GM12878 (cell line): Measurements from ENCODE around the gene PRKAG2. TPM values are rescaled to one million over a fixed set of nuclear protein-coding genes. Genes with fewer than 3 reads are reported as not detected.

Experiments
- EGR1 ChIP-seq, 2 experiments: IDR thresholded peaks; 1 replicate in 1 of 2; 2 replicates in 1 of 2; pipeline ENCODE4 v1.6.1; 2011 to 2012; ENCODE audit warnings: low read depth in 2 of 2, low read length in 2 of 2, borderline replicate concordance in 1 of 2, mild to moderate bottlenecking in 1 of 2, moderate library complexity in 1 of 2
- HCFC1 ChIP-seq: fragments of 150-350 bp; IDR thresholded peaks from 2 replicates; pipeline ENCODE4 v1.6.1; 2014; ENCODE audit warnings: low read length
- IRF4 ChIP-seq: IDR thresholded peaks from 2 replicates; pipeline ENCODE4 v1.6.1; 2011; ENCODE audit warnings: low read depth, low read length
- SIX5 ChIP-seq: IDR thresholded peaks from 2 replicates; pipeline ENCODE4 v1.6.1; 2011; ENCODE audit warnings: mild to moderate bottlenecking, low read depth, low read length, moderate library complexity; ENCODE audit not compliant: severe bottlenecking
- TCF3 ChIP-seq: IDR thresholded peaks from 2 replicates; pipeline ENCODE4 v1.6.1; 2012; ENCODE audit warnings: low read depth, mild to moderate bottlenecking, low read length, borderline replicate concordance; ENCODE audit not compliant: insufficient read depth
- polyA plus RNA-seq, 11 experiments: library from polyadenylated mRNA; depleted of rRNA in 4 of 11; unstranded in 6 of 11; stranded (reverse) in 5 of 11; fragments of >200 nt; fragmentation: Nextera tagmentation in 4 of 11; fragmentation: Illumina TruSeq in 1 of 11; extraction: Ambion mirVana in 4 of 11; extraction: Trizol in 1 of 11; gene quantifications; 1 replicate in 1 of 11; 2 replicates in 10 of 11; pipeline versions ENCODE4 v1.2.1 to v1.2.3, GENCODE V29; 2011 to 2016; ENCODE audit warnings: inconsistent platforms in 2 of 11, missing spikeins in 2 of 11, low read depth in 1 of 11
- total RNA-seq, 4 experiments: library from RNA; depleted of rRNA in 3 of 4; stranded (reverse); fragments of >200 nt in 3 of 4; fragmentation: Illumina TruSeq in 1 of 4; extraction: Trizol in 1 of 4; gene quantifications; 2 replicates each; pipeline versions ENCODE4 v1.2.1 to v1.2.3, GENCODE V29; 2013 to 2021
- TF ChIP-seq, protein P1 (sequence below): fragments of 150-350 bp; IDR thresholded peaks from 2 replicates; pipeline ENCODE4 v1.6.1; 2016; ENCODE audit warnings: low read depth, low read length
- TF ChIP-seq, protein P2 (sequence below): fragments of 450-650 bp; formaldehyde crosslinking; IDR thresholded peaks from 2 replicates; pipeline ENCODE4 v1.4.0; 2020; ENCODE audit warnings: mild to moderate bottlenecking, moderate library complexity
- TF ChIP-seq, protein P3 (sequence below): IDR thresholded peaks from 2 replicates; pipeline ENCODE4 v1.6.1; 2012; ENCODE audit warnings: low read depth, low read length, improper control_type of control experiment

Gene PRKAG2
- total and polyA plus RNA-seq, 10 of the 15 experiments (the other 5 are each of a cell fraction or from before 2014, with no cell fraction given), result 3.4 to 8.9 (median 6.8) TPM

DNA sequence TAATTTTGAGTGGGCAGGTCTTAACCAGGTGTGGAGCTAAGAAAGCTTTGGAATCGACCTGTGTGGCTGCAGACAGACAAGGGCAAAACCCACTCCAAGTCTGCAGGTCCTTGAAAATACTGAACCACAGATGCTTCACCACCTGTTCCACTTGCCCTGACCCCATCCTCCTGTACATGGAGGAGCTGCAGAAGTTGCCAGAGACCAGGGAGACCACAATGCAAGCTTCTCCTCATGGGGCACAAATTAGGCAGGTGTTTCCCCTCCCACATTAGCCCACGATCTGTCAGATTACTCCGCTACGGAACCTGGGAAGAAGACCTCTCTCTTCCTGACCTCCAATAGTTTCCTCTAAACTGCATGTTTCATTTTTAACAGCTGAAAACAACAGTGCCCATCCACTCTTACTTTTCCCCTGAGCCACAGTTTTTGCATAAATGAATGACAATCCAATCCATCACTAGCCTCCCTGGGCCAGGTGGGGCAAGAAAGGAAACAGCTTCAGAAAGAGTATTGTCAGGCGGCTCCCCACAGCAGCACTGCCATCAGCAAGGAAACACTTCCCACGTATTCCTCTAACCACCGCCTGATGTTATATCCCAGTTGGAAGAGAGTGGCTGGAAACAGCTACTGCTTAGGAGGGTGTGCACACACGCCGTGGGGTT, 141.6 kb downstream of the PRKAG2 start (continued):
- TF ChIP-seq, protein P1, sequence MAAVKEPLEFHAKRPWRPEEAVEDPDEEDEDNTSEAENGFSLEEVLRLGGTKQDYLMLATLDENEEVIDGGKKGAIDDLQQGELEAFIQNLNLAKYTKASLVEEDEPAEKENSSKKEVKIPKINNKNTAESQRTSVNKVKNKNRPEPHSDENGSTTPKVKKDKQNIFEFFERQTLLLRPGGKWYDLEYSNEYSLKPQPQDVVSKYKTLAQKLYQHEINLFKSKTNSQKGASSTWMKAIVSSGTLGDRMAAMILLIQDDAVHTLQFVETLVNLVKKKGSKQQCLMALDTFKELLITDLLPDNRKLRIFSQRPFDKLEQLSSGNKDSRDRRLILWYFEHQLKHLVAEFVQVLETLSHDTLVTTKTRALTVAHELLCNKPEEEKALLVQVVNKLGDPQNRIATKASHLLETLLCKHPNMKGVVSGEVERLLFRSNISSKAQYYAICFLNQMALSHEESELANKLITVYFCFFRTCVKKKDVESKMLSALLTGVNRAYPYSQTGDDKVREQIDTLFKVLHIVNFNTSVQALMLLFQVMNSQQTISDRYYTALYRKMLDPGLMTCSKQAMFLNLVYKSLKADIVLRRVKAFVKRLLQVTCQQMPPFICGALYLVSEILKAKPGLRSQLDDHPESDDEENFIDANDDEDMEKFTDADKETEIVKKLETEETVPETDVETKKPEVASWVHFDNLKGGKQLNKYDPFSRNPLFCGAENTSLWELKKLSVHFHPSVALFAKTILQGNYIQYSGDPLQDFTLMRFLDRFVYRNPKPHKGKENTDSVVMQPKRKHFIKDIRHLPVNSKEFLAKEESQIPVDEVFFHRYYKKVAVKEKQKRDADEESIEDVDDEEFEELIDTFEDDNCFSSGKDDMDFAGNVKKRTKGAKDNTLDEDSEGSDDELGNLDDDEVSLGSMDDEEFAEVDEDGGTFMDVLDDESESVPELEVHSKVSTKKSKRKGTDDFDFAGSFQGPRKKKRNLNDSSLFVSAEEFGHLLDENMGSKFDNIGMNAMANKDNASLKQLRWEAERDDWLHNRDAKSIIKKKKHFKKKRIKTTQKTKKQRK, result no peak
- no peak for TF ChIP-seq HCFC1
- TF ChIP-seq EGR1 (IDR thresholded peaks at IDR 0.05; ENCODE audit: borderline replicate concordance in 1 of 2, low read depth in 2 of 2, low read length in 2 of 2), result no peak
- TF ChIP-seq, protein P2, sequence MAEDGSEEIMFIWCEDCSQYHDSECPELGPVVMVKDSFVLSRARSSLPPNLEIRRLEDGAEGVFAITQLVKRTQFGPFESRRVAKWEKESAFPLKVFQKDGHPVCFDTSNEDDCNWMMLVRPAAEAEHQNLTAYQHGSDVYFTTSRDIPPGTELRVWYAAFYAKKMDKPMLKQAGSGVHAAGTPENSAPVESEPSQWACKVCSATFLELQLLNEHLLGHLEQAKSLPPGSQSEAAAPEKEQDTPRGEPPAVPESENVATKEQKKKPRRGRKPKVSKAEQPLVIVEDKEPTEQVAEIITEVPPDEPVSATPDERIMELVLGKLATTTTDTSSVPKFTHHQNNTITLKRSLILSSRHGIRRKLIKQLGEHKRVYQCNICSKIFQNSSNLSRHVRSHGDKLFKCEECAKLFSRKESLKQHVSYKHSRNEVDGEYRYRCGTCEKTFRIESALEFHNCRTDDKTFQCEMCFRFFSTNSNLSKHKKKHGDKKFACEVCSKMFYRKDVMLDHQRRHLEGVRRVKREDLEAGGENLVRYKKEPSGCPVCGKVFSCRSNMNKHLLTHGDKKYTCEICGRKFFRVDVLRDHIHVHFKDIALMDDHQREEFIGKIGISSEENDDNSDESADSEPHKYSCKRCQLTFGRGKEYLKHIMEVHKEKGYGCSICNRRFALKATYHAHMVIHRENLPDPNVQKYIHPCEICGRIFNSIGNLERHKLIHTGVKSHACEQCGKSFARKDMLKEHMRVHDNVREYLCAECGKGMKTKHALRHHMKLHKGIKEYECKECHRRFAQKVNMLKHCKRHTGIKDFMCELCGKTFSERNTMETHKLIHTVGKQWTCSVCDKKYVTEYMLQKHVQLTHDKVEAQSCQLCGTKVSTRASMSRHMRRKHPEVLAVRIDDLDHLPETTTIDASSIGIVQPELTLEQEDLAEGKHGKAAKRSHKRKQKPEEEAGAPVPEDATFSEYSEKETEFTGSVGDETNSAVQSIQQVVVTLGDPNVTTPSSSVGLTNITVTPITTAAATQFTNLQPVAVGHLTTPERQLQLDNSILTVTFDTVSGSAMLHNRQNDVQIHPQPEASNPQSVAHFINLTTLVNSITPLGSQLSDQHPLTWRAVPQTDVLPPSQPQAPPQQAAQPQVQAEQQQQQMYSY, result no peak
- TF ChIP-seq IRF4, result no peak
- TF ChIP-seq TCF3, result no peak
- TF ChIP-seq SIX5, result no peak
- TF ChIP-seq, protein P3, sequence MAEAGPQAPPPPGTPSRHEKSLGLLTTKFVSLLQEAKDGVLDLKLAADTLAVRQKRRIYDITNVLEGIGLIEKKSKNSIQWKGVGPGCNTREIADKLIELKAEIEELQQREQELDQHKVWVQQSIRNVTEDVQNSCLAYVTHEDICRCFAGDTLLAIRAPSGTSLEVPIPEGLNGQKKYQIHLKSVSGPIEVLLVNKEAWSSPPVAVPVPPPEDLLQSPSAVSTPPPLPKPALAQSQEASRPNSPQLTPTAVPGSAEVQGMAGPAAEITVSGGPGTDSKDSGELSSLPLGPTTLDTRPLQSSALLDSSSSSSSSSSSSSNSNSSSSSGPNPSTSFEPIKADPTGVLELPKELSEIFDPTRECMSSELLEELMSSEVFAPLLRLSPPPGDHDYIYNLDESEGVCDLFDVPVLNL, result no peak
